PC-9 (cell line): ENCODE data around the gene DNAJB12. TPM values are rescaled to one million over a fixed set of nuclear protein-coding genes. Genes with fewer than 3 reads are reported as not detected.

Experiments
- BruUV-seq: library from RNA; stranded (reverse); fragments of 400-500 nt; replicated peaks from 2 replicates; lab custom pipeline; 2021; lab: Mats Ljungman, UMichigan
- CTCF ChIA-PET: fragments of 300-600 bp; sonication (Branson Sonifier 250); formaldehyde crosslinking; loops from one replicate; lab custom pipeline; 2022; ENCODE audit warnings: antibody characterized with exemption; lab: Charles Lee
- POLR2A ChIA-PET: fragments of 300-600 bp; sonication (Branson Sonifier 250); formaldehyde crosslinking; loops from one replicate; lab custom pipeline; 2022; ENCODE audit warnings: antibody characterized with exemption; ENCODE audit not compliant: unreplicated experiment; lab: Charles Lee
- DNase-seq, 2 experiments: peaks; one replicate each; pipeline versions ENCODE4 v3.0.0 to v3.0.0-alpha.2; 2015 to 2022; ENCODE audit warnings: mixed read lengths in 1 of 2
- H2AFZ ChIP-seq: fragments of 200-600 bp; sonication (generic); 2 replicates; pipeline ENCODE4 v1.8.1; 2017; ENCODE audit warnings: antibody characterized with exemption
- H3F3A ChIP-seq: fragments of 200-600 bp; sonication (generic); 2 replicates; pipeline ENCODE4 v1.8.1; 2017; ENCODE audit warnings: antibody characterized with exemption, mild to moderate bottlenecking, low read depth; ENCODE audit not compliant: insufficient read depth
- H3K27ac ChIP-seq: fragments of 200-600 bp; sonication (generic); 2 replicates; pipeline ENCODE4 v1.6.1; 2016; ENCODE audit warnings: mixed run types
- H3K27me3 ChIP-seq: fragments of 200-600 bp; sonication (generic); 2 replicates; pipeline ENCODE4 v1.6.1; 2016; ENCODE audit warnings: low read depth, mixed run types; ENCODE audit not compliant: insufficient read depth
- H3K36me3 ChIP-seq: fragments of 200-600 bp; sonication (generic); 2 replicates; pipeline ENCODE4 v1.6.1; 2016; ENCODE audit warnings: low read depth, mixed run types
- H3K4me1 ChIP-seq: fragments of 200-600 bp; sonication (generic); replicated peaks from 2 replicates; pipeline ENCODE4 v1.6.1; 2016; ENCODE audit warnings: mixed run types; ENCODE audit not compliant: insufficient read depth
- H3K4me2 ChIP-seq: fragments of 200-600 bp; sonication (generic); 2 replicates; pipeline ENCODE4 v1.6.1; 2017; ENCODE audit warnings: mixed run types
- H3K4me3 ChIP-seq: fragments of 200-600 bp; sonication (generic); 2 replicates; pipeline ENCODE4 v1.6.1; 2016; ENCODE audit warnings: mixed run types
- H3K79me2 ChIP-seq: fragments of 200-600 bp; sonication (generic); 2 replicates; pipeline ENCODE4 v1.6.1; 2017; ENCODE audit warnings: low read depth, mixed run types
- H3K9me2 ChIP-seq: fragments of 200-600 bp; sonication (generic); 2 replicates; pipeline ENCODE4 v1.8.1; 2017; ENCODE audit warnings: mild to moderate bottlenecking; ENCODE audit not compliant: insufficient read depth
- H3K9me3 ChIP-seq: fragments of 200-600 bp; sonication (generic); 2 replicates; pipeline ENCODE4 v1.8.1; 2016; ENCODE audit warnings: low read depth; ENCODE audit not compliant: insufficient read depth
- H4K20me1 ChIP-seq: fragments of 200-600 bp; sonication (generic); 2 replicates; pipeline ENCODE4 v1.8.1; 2017; ENCODE audit not compliant: insufficient read depth
- CTCF ChIP-seq: fragments of 200-600 bp; sonication (generic); conservative IDR thresholded peaks from 2 replicates; pipeline ENCODE4 v1.6.1; 2017; ENCODE audit warnings: mixed run types, antibody characterized with exemption, mild to moderate bottlenecking, moderate library complexity
- EZH2 ChIP-seq: fragments of 200-600 bp; sonication (generic); IDR thresholded peaks from 2 replicates; pipeline ENCODE4 v1.8.0; 2017; ENCODE audit warnings: antibody characterized with exemption, low read depth
- intact Hi-C: fragments of 100-400 bp; cut with micrococcal nuclease; formaldehyde crosslinking; loops from one replicate; pipeline ENCODE4 v1.10.0; 2022; ENCODE audit not compliant: unreplicated experiment
- total RNA-seq: library from RNA; stranded (reverse); gene quantifications from 2 replicates; pipeline ENCODE4 v1.2.3, GENCODE V29; 2021

Gene DNAJB12
- total RNA-seq, 1 experiment from 2014 or later, result 46.9 TPM

GRCh38 chr10:72365106-72365895, 10.6 kb upstream of the DNAJB12 start:
- Histone ChIP-seq H2AFZ (no peak overlapping the region), H3K4me3 (no peak overlapping the region), H3K4me1 (peaks cover 15% of the 10 kb centered on the region), H3K36me3 (no peaks in the 10 kb centered on the region), H3K9me2 (no peaks in the 10 kb centered on the region), H3K4me2 (no peak overlapping the region), H3K9me3 (no peaks in the 10 kb centered on the region), H3K27me3 (no peaks in the 10 kb centered on the region), H3K27ac (no peak overlapping the region), H3F3A (peaks cover 7% of the 10 kb centered on the region; the same call in 1 of the 2 replicates), H3K79me2 (no peaks in the 10 kb centered on the region), H4K20me1 (no peaks in the 10 kb centered on the region)
- ChIA-PET POLR2A (interaction anchor here (0.6 to 0.7 kb wide), 2 partner anchors 447 to 506 kb away, joined by 4 read pairs; no protein-coding TSS in a partner anchor), CTCF (interaction anchor here (1.1 kb wide), 1 partner anchor 469 kb away, joined by 4 read pairs; no protein-coding TSS in a partner anchor)
- BruUV-seq, result no TSS peak
- intact Hi-C loops, result loop anchor here (2.0 kb wide), 1 partner anchor 510 kb away; no protein-coding TSS in a partner anchor
- DNase-seq, result no peak
- TF ChIP-seq CTCF, result no peak
- TF ChIP-seq EZH2, result no peak

GRCh38 chr10:72364239-72364777, 9.6 kb upstream of the DNAJB12 start:
- H3K27ac ChIP-seq, result peak overlapping the region; percentile 71
- H3K36me3 ChIP-seq, result no peaks in the 10 kb centered on the region
- DNase-seq, result peak; percentile 82 to 92
- no peaks in the 10 kb centered on the region for H3K79me2 ChIP-seq
- intact Hi-C loops, result loop anchor here (1.0 to 5.0 kb wide), 6 partner anchors 330 to 803 kb away; partner anchors contain the start of genes ECD and FAM149B1
- H3K9me3 ChIP-seq, result no peaks in the 10 kb centered on the region
- H3K9me2 ChIP-seq, result no peaks in the 10 kb centered on the region
- H3K4me1 ChIP-seq, result peaks cover 15% of the 10 kb centered on the region
- peak overlapping the region; percentile 73 for H2AFZ ChIP-seq
- peaks cover 7% of the 10 kb centered on the region; the same call in 1 of the 2 replicates for H3F3A ChIP-seq
- no peak overlapping the region for H3K4me3 ChIP-seq
- TF ChIP-seq CTCF (peak; percentile 97), EZH2 (no peak)
- no peaks in the 10 kb centered on the region for H4K20me1 ChIP-seq
- ChIA-PET POLR2A (interaction anchor here (0.5 to 0.7 kb wide), 6 partner anchors 72 to 1148 kb away, joined by 3 to 6 read pairs (median 4); no protein-coding TSS in a partner anchor), CTCF (interaction anchor here (1.1 kb wide), 1 partner anchor 470 kb away, joined by 4 read pairs; no protein-coding TSS in a partner anchor)
- no peaks in the 10 kb centered on the region for H3K27me3 ChIP-seq
- H3K4me2 ChIP-seq, result peak overlapping the region; percentile 59
- no TSS peak for BruUV-seq

GRCh38 chr10:72356987-72357386, 2.3 kb upstream of the DNAJB12 start:
- H3K27me3 ChIP-seq, result no peaks in the 10 kb centered on the region
- no TSS peak for BruUV-seq
- H3K79me2 ChIP-seq, result peaks cover 23% of the 10 kb centered on the region
- H3K4me1 ChIP-seq, result peaks cover 16% of the 10 kb centered on the region
- intact Hi-C loops, result no loop called here
- H3K4me3 ChIP-seq, result no peak overlapping the region
- H4K20me1 ChIP-seq, result no peaks in the 10 kb centered on the region; the same call in 1 of the 2 replicates
- no peaks in the 10 kb centered on the region for H3K36me3 ChIP-seq
- H3F3A ChIP-seq, result peaks cover 13% of the 10 kb centered on the region
- ChIA-PET CTCF (no interaction called here), POLR2A (no interaction called here)
- no peaks in the 10 kb centered on the region for H3K9me3 ChIP-seq
- H2AFZ ChIP-seq, result no peak overlapping the region
- H3K9me2 ChIP-seq, result no peaks in the 10 kb centered on the region
- no peak overlapping the region for H3K4me2 ChIP-seq
- no peak overlapping the region for H3K27ac ChIP-seq
- no peak for TF ChIP-seq EZH2
- TF ChIP-seq CTCF, result no peak
- DNase-seq, result no peak
